CD1c-positive myeloid dendritic cell (primary cell): Measurements from ENCODE around the gene SLCO4A1.

Experiments used
- DNase-seq: peaks from one replicate; pipeline ENCODE4 v3.0.0-alpha.2; 2016; ENCODE audit errors: extremely low spot score

The SLCO4A1 gene

DNA sequence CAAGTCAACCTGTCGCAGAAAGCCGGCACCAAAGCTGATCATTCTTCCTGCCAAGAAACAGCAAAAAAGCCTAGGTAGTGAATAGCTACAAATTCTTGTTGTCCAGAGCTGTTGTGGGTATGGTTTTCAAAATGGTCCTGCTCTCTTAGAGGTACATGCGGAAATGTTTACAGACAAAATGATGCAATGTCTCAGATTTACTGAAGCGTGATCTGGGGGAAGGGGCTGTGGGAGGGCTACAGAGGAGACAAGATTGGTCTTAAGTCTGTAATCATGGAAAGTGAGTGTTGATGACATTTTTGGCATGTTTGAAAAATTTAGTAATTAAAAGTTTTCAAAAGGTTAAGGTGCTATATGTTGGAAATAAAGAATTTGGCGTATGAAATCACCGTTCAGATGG is 72.5 kb downstream of the SLCO4A1 start:
- no peak for DNase-seq

DNA sequence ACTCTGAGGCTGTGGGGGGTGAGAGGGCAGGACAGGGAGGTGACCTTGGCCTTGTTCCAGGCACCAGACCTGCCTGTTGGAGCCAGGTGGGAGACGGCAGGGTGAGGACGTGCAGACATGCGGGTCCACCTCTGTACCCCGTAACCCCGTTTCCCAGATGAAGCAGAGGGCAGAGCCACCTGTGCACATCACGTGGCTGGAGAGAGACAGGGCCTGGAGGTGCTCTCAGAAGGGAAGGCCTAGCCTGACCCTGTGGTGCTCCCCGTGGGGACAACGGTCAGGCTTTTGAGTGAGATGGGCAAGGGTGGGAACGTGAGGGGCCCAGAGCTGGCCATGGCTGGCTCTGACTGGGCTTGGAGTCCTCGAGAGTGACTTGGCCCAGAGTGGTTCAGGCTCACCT is 72.9 kb downstream of the SLCO4A1 start:
- DNase-seq, result no peak

DNA sequence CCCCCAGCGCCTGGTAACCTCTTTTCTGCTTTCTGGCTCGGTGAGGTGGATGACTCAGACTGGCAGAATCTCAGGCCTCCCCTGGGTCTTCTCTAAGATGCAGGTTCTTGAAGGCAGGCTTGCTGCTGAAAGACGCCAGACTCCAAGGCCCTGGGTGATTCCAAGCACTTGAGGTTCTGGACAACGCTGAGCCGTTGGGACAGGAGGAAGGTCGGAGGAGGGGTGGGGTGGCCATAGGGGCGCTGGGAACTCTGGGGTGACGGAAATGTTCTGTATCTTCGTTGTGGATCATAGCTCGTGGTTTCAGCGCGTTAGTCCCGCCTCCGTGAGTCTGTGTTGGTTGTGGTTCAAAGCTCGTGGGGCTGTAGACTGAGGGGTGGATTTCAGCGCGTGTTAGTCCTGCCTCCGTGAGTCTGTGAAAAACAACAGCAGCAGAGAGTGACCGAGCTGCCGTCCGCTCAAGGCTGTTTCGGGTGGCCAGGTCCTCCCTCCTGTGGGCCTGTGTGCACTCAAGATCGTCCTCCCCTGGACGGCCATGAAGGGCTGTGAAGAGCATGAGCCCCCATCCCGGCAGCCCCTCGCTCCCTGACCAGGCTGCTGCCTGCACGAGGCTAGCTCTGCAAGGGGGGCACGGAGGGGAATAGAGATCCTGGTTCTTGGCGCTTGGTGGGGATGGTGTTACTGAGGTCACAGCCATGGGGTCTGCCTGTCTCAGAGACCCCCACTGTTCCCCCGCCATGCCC is 74.1 kb downstream of the SLCO4A1 start:
- DNase-seq, result no peak

DNA sequence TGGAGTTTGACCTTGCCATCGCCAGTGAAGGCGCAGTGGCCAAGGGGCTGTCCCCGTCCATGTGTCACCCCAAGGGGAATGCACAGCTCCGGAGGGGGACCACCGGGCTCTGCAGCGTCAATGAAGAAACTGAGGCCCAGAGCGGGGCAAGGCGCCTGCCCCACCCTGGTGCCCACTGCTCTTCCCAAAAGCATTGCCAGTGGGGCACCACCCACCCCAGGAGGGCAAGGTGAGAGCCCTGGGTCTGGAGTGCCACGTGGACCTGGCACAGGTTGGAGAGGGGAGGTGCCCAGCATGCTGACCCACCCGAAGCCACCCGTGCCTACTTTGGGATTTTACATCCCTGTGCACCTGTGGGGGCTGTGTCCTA is 74.6 kb downstream of the SLCO4A1 start:
- DNase-seq, result no peak

DNA sequence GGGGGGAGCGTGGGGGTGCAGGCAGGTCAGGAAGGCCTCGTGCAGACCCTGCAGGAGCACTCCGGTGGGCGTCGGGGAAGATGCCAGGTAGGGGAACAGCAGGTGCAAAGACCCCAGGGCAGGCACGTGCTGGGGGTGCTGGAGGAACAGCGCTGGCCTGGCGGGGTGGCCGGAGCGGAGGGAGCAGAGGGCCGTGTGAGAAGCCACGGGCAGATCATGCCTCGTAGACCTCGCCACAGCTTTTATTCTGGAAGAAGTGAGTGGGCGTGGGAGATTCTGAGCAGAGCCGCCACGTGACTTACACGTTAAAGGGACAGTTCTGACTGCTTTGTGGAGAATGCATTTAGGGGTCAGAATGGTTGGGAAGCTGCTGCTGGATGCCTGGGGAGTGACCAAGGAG is 75.6 kb downstream of the SLCO4A1 start:
- DNase-seq, result peak; percentile 19

DNA sequence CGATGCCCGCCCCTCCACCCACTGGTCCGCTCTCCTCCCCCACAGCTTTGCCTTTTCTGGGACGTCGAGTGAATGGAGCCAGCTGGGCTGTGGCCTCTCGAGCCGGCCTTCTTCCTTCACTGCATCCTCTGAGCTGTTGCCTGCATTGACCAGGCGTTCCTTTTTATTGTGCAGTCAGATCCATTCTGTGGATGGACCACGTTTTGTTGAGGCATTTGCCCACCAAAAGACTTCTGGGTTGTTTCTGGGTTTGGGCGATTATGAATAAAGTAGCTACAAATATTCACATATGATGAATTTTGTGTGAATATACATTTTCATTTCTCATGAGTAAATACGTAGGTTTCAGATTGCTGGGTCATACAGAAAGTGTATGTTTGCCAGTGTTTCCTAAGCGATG is 76.2 kb downstream of the SLCO4A1 start:
- DNase-seq, result no peak

DNA sequence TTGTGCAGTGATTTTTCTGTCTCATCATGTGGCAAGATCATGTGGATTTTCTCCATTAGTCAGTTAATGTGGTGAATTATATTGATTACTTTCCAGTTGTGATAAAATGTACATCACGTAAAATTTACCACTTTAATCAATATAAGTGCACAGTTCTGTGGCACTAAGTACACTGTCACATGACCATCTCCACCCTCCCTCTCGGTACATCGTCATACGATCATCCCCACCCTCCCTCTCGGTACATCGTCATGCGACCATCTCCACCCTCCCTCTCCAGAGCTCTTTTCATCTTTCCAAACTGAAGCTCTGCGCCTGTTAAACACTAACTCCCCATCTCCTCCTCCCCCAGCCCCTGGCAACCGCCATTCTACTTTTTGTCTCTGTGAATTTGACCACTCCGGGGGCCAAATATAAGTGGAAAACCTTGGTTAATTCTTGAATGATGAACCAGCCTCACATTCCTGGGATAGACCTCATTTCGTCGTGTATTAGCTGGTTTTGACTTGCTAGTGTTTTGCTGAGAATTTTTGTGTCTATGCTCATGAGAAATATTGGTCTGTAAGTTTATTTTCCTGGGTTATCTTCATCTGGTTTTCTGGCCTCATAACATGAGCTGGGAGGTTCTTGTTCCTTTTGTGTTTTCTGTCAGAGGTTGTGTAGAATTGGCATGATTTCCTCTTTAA is 77.1 kb downstream of the SLCO4A1 start:
- no peak for DNase-seq
